Right lobe of liver (tissue), 4 donors: ENCODE data around the gene VPS54.

ENCODE experiments used
- CTCF ChIP-seq, 4 donors: fragments of 200-600 bp in 3 of 4; fragments of 450-650 bp in 1 of 4; IDR thresholded peaks; one replicate each; pipeline versions ENCODE4 v1.5.1 to v1.8.0; 2016 to 2022; ENCODE audit warnings: antibody characterized with exemption in 4 of 4, mild to moderate bottlenecking in 2 of 4
- POLR2A ChIP-seq: fragments of 450-650 bp; IDR thresholded peaks from one replicate; pipeline ENCODE4 v1.6.1; 2017; ENCODE audit warnings: antibody characterized with exemption, mild to moderate bottlenecking
- donor health status: DM: no; HTN: no; CAD: no.
- donor health status: DM: no; HTN: no; CAD: no.
- donor health status: DM: no; HTN: yes; CAD: no.

- TF ChIP-seq CTCF (IDR thresholded peaks at IDR 0.05) (no peak), POLR2A (no peak)
Observed at GRCh38 chr2:63976125-63976510, 43.1 kb downstream of the VPS54 start.
